Measurements from ENCODE around the gene THRA.

GRCh38 chr17:40074871-40075200, 12.1 kb downstream of the THRA start:
- no peak for TF ChIP-seq TAF1 (IDR thresholded peaks at IDR 0.05; ENCODE audit: borderline replicate concordance, insufficient read depth, low read length)
- TF ChIP-seq POLR2AphosphoS5 (IDR thresholded peaks at IDR 0.05; ENCODE audit: low read depth, low read length), result no peak
- TF ChIP-seq REST (IDR thresholded peaks at IDR 0.05; ENCODE audit: insufficient read depth in 1 of 2, low read depth in 2 of 2, low read length in 2 of 2), result no peak
